ENCODE measurements around the gene ZNF397. TPM values are rescaled to one million over a fixed set of nuclear protein-coding genes. Genes with fewer than 3 reads are reported as not detected.

ZNF397 gene
- total and polyA plus RNA-seq, 2 donors from 2014 or later: 15.5 to 28.6 TPM

DNA sequence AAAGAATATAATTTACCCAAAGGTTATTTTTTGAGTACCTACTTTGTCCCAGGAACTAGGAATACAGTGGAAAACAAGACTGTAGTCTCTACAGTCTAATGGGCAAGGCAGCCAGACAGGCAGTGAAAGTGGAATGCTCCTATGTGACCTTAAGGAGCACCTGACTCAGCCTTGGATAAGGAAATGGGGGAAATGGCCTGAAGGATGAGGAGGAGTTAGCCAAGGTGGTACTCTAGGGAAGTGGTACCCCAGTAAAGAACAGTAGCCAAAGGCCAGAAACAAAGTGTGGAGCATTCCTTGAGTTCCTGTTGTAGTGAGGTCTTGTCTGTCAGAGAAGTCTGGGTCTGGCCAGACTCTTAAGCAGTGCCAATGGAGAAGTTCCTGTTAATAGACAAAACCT is 6.0 kb downstream of the ZNF397 start:
- peaks cover 0 to 17% (median 0%) of the 10 kb centered on the region in 3 donors for H3K9me3 ChIP-seq (ENCODE audit: control insufficient read depth in 2 of 3, insufficient read depth in 1 of 3, low read length in 3 of 3)
- no peak overlapping the region for H3K27ac ChIP-seq (ENCODE audit: low read depth in 2 of 2, low read length in 2 of 2)
- DNase-seq (no peak), FAIRE-seq (no peak)
- H3K4me3 ChIP-seq (ENCODE audit: low read length in 3 of 3): no peak overlapping the region
- intact Hi-C loops (cut with DNase I): no loop called here
- H3K27me3 ChIP-seq (ENCODE audit: control insufficient read depth, insufficient read depth, low read length): no peaks in the 10 kb centered on the region
- no peaks in the 10 kb centered on the region for H3K4me1 ChIP-seq (ENCODE audit: control insufficient read depth in 2 of 3, insufficient read depth in 2 of 3, low read depth in 1 of 3, low read length in 3 of 3)
- H3K36me3 ChIP-seq (ENCODE audit: control insufficient read depth in 2 of 3, insufficient read depth in 3 of 3, low read length in 3 of 3): peaks cover 25 to 54% (median 42%) of the 10 kb centered on the region in 3 donors
- TF ChIP-seq, protein P1, sequence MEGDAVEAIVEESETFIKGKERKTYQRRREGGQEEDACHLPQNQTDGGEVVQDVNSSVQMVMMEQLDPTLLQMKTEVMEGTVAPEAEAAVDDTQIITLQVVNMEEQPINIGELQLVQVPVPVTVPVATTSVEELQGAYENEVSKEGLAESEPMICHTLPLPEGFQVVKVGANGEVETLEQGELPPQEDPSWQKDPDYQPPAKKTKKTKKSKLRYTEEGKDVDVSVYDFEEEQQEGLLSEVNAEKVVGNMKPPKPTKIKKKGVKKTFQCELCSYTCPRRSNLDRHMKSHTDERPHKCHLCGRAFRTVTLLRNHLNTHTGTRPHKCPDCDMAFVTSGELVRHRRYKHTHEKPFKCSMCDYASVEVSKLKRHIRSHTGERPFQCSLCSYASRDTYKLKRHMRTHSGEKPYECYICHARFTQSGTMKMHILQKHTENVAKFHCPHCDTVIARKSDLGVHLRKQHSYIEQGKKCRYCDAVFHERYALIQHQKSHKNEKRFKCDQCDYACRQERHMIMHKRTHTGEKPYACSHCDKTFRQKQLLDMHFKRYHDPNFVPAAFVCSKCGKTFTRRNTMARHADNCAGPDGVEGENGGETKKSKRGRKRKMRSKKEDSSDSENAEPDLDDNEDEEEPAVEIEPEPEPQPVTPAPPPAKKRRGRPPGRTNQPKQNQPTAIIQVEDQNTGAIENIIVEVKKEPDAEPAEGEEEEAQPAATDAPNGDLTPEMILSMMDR (IDR thresholded peaks at IDR 0.05; ENCODE audit: borderline replicate concordance, extremely low read depth, insufficient read depth): no peak
- H3K9ac ChIP-seq (ENCODE audit: low read length in 3 of 3): no peak overlapping the region

DNA sequence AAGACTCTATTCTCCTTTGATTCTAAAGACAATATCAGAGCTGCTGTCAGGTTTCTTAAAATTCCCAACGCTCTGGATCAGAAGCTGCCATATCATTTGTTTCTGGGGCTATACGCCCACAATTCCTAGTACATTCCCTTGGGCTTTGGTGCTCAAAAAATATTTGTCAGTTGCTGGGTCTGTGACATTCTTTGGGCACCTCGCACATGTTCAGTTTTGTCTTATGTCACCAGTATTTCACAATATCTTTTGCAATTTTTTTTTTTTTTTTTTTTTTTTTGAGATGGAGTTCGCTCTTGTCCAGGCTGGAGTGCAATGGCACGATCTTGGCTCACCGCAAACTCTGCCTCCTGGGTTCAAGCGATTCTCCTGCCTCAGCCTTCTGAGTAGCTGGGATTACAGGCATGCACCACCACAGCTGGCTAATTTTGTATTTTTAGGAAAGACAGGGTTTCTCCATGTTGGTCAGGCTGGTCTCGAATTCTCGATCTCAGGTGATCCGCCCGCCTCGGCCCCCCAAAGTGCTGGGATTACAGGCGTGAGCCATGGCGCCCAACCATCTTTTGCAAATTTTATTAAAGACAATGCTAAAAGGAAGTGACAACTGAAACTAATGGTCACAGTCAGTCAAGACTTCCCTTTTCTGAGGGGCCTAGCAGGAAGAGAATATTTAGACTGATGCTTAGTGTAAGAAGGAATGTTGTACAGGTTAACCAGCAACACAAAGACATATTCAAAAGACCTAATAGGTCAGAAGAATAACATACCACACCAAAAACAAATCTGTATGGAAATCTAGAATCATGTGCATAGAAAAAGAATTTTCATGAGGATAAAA is 6.8 kb downstream of the ZNF397 start:
- Histone ChIP-seq H3K9ac (ENCODE audit: low read length in 3 of 3) (no peak overlapping the region), H3K36me3 (ENCODE audit: control insufficient read depth in 2 of 3, insufficient read depth in 3 of 3, low read length in 3 of 3) (peaks cover 25 to 51% (median 44%) of the 10 kb centered on the region in 3 donors), H3K27ac (ENCODE audit: low read depth in 2 of 2, low read length in 2 of 2) (no peak overlapping the region), H3K9me3 (ENCODE audit: control insufficient read depth in 2 of 3, insufficient read depth in 1 of 3, low read length in 3 of 3) (peaks cover 0 to 17% (median 0%) of the 10 kb centered on the region in 3 donors), H3K4me3 (ENCODE audit: low read length in 3 of 3) (no peak overlapping the region), H3K27me3 (ENCODE audit: control insufficient read depth, insufficient read depth, low read length) (no peaks in the 10 kb centered on the region), H3K4me1 (ENCODE audit: control insufficient read depth in 2 of 3, insufficient read depth in 2 of 3, low read depth in 1 of 3, low read length in 3 of 3) (no peaks in the 10 kb centered on the region)
- TF ChIP-seq, protein P1 (IDR thresholded peaks at IDR 0.05; ENCODE audit: borderline replicate concordance, extremely low read depth, insufficient read depth): no peak
- FAIRE-seq (no peak), DNase-seq (no peak)
- intact Hi-C loops (cut with DNase I): no loop called here

DNA sequence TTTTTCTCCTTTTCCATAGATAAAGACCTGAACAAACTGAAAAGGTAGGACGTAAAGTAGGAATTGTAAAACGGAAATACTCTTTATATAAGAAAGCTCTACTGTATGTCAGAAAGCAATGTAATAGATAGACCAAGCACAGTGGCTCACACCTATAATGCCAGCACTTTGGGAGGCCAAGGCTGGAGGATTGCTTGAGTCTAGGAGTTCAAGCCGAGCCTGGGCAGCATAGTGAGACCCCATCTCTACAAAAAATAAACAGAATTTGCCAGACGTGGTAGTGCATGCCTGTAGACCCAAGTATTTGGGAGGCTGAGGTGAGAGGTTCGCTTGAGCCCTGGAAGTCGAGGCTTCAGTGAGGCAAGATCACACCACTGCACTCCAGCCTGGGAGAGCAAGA is 7.6 kb downstream of the ZNF397 start:
- TF ChIP-seq, protein P1 (IDR thresholded peaks at IDR 0.05; ENCODE audit: borderline replicate concordance, extremely low read depth, insufficient read depth): no peak
- no peaks in the 10 kb centered on the region for H3K4me1 ChIP-seq (ENCODE audit: control insufficient read depth in 2 of 3, insufficient read depth in 2 of 3, low read depth in 1 of 3, low read length in 3 of 3)
- H3K4me3 ChIP-seq (ENCODE audit: low read length in 3 of 3): no peak overlapping the region
- intact Hi-C loops (cut with DNase I): no loop called here
- H3K9me3 ChIP-seq (ENCODE audit: control insufficient read depth in 2 of 3, insufficient read depth in 1 of 3, low read length in 3 of 3): peaks cover 0 to 24% (median 0%) of the 10 kb centered on the region in 3 donors
- no peak overlapping the region for H3K9ac ChIP-seq (ENCODE audit: low read length in 3 of 3)
- H3K36me3 ChIP-seq (ENCODE audit: control insufficient read depth in 2 of 3, insufficient read depth in 3 of 3, low read length in 3 of 3): peaks cover 26 to 48% (median 39%) of the 10 kb centered on the region in 3 donors
- H3K27ac ChIP-seq (ENCODE audit: low read depth in 2 of 2, low read length in 2 of 2): no peak overlapping the region
- H3K27me3 ChIP-seq (ENCODE audit: control insufficient read depth, insufficient read depth, low read length): no peaks in the 10 kb centered on the region
- no peak for FAIRE-seq
- DNase-seq: no peak
